NCI-H2107 treated with DMSO at 0.1 percent for 48 hours (cell line): Measurements from ENCODE around the gene ESYT2.

Source experiments
- DNase-seq: peaks from one replicate; lab custom pipeline; 2025; ENCODE audit not compliant: unreplicated experiment; lab: John Stamatoyannopoulos, UW

ESYT2 gene

DNA sequence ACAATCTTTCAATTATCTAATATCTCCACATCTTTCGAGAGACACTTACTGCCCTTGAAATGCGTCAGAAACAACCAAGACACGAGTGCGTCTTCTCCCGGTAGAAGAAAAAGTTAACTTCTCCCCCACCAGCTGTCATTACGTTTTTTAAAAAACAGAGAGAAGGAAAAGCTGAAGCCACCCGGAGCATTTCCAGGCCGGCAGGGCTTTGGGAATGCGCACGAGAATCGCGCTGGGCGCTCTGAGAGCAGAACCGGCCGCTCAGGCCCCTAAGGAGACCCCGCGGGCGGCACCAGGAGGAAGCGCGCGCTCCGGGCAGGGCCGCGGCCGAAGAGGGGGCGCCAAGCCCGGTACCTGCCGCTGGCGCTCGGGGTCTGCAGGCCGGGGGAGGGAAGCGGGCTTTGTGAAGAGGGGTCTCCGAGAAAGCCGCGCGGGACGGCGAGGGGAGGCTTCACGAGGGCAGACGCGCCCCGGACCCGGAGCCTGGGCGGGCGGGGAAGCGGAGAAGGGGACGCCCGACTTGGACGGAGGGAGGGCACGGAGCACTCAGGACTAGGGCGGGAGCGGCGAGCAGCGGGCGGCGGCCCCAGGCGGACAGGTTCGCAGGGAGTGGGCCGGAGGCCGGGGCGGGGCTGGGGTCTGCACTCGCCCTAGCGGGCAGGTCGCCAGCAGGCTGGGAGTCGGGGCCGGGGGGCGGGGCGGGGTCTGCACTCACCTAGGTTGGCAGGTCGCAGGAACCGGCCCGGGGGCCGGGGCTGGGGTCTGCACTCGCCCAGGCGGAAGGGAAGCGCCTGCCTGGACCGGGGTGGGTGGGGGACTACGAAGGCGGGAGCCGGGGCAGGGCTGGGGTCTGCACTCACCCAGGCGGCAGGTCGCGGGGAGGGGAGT is 932 bp downstream of the ESYT2 start:
- no peak for DNase-seq

GRCh38 chr7:158827411-158828132 is 1.7 kb downstream of the ESYT2 start:
- DNase-seq: no peak

DNA sequence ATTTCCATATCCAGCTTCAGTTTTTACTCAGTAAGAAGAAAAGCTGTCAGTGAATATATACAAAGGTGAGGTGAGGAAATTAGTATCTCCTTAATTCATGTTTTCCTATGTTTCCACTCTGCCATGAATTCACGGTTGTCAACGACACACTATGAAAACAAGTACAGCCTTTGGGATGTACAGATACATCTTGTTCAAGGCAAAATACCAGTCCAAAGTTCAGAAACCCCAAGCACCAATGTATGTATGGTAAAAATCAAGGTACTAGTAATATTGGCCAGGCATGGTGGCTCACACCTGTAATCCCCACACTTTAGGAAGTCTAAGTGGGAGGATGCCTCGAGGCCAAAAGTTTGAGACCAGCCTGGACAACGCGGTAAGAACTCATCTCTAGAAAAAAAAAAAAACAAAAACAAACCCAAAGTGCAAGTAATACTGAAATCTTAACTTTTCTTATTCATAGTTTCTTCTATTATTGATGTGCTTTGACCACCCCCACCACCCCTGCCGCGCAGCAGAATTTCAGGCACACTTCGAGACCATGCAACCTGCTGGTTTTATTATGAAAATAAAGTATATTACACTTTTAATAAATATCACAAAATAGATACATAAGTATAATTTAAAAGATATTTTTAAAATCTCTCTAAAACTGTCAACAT is 3.5 kb downstream of the ESYT2 start:
- DNase-seq: no peak

DNA sequence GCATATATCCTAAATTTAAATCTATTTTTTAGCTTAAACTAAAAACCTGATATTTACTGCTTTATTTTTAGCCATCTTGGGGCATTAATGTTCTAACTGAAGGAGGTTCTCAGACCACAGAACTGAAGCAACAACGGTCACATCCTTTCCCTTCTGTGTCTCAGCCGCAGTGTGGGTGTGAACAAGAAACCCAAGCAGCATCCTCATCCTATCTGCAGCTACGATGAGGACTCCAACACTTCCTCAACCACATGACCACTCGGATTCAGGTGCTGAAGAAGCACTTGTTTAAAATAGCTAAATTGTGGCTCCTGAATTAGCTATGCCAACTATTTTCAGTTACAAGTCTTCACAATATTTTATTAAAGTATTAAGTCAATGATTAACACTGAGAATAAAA is 5.3 kb downstream of the ESYT2 start:
- no peak for DNase-seq

DNA sequence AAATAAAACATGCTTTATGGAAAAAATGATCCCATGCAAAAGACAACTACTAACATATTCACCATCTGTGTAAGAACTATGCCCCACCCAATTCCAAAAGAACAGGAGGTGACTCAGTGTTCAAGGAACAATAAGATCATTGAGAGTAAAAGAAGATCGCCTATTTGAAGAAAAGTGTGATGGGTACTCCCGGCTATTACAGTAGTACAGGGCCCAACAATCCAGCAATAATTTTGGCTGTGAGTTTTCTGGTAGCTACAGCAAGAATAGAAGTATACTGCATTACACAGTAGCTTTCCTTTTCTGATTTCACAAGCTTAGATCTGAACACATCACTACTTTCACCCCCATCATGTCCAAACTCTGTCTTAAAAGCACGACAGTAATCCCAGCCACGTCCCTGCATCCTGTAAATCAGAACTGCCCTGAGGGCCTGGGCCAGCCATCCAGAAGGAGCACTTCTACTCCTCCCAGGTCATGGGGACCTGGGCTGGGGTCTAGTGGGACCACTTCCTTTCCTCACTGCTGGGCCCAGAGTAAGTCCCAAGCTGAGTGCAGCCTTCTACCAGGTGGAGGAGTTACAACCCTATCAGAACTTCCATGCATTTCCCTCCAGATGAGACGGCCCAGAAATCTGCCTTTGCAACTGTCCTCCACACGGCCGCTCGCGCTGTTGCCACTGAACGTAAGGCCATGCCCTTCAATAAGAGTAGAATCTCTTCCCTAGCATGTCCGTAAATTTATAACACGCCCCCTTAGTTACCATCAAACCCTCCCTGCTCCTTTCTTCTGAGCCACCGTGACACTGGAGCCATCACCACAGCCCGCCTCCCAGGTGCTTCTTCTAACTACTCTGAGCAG is 7.9 kb downstream of the ESYT2 start:
- DNase-seq: no peak

DNA sequence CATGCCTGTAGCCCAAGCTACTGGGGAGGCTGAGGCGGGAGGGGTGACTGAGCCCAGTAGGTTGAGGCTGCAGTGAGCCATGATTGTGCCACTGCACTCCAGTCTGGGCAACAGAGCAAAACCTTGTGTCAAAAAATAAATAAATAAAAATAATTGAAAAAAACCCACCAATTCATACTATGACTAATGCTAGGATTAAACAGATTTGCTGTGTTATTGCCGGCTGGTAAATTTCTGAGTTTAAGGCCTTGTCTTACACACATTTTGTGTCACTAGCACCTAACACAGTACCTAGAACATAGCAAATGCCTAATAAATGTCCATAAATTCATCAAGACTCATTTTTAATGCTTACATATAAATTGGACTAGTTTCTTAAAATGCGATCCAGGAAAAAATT is 8.7 kb downstream of the ESYT2 start:
- no peak for DNase-seq

DNA sequence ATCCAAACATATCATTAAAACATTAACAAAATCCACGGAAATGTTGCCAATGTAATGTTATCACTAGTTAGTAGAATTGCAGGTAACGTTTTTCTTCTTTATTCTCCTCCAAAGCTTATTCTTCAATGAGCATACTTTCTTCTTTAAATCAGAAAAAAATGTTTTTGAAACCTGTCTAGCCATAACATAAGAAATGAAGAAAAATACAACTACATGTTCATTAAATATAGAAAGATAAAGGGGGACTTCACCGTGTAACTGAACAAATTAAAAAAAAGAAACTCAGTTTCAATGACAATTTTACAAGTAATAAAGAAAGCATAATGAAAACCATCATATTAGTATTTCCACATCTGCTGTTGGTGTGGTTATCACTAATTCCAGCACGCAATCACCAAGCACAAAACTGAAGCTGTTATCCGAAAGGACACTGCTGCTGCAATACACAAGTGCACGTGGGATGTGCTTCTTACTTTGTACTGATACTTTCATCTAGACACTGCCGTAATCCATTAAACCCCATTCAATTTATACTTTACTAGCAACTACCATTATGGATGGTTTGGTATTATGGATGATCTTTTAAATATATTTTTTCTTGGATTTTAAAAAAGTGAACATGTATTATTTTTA is 9.6 kb downstream of the ESYT2 start:
- DNase-seq: no peak

DNA sequence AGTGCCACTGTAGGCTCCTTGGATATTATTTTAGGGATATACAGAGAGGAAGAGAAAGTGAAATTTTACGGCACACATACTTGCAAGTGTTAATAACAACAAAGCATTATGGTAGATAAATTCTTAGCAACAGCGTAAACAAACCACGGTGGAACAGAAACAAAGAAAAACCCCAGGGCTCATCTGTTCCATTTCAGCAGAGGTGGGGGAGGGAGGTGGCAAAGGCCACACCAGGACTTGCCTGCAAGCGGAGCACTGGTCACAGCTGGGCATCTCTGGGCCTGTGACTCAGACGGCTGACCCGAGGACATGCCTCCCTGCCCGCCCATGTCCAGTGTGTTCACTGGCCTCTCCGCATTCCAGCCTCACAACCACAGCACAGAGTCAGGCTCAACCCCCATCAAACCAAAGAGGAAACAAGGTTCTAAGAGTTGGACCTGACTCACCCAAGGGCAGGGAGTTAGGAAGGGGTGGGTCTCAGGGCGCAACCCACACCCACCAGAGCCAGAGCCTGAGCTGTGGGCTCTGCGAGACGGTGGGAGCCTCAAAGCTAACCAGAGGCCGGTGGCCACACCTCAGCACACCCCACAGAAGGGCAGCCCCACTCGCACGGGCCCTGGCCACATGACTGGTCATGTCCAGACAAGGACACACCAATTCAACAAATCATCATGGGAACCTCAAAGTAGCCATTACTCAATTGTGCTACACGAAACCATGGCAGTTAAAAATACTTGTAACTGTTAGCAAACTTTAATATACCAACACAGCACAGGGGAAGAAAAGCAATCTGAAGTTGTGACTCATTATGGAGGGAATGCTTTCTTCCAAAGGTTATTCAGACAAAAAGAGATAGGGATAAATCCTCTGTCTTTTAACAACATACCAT is 10.7 kb downstream of the ESYT2 start:
- peak; percentile 56 for DNase-seq

DNA sequence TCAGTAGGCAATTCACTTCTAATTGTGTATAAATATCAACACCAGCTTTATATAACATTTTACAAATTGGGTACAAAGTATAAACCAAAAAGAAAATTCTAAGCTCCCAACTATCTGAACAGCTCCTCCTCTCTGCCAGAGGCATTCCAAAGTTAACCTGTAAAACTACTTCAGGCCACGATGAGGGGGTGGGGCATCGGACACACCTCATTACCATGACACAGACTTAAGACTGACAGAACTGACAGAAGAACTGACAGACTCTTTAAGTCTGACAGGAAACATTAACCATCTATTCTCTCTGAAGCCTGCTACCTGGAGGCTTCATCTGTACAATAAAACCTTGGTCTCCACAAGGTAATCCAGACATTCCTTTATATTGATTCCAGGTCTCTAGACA is 12.3 kb downstream of the ESYT2 start:
- no peak for DNase-seq

DNA sequence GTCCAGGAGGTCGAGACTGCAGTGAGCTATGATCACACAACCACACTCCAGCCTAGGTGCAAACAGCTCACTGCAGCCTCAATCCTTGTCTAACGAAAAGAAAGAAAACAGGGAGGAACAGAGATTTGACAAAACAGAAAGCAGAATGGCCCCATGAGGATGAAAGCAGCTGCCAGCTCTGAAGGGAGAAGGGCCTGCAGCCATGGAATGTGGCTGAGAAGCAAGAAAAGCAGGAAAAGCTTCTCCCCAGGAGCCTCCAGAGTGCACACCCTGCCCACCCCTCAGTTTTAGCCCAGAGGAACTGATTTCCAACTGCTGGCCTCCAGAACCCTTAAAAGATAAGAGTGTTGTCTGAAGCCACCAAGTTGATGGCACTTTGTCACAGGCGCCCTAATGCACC is 13.0 kb downstream of the ESYT2 start:
- DNase-seq: no peak

GRCh38 chr7:158815800-158816128 is 13.5 kb downstream of the ESYT2 start:
- no peak for DNase-seq

- peak; percentile 72 for DNase-seq
Measured at GRCh38 chr7:158815083-158815799, 14.1 kb downstream of the ESYT2 start.

- peak; percentile 58 for DNase-seq
Measured at GRCh38 chr7:158814637-158815036, 14.7 kb downstream of the ESYT2 start.

DNA sequence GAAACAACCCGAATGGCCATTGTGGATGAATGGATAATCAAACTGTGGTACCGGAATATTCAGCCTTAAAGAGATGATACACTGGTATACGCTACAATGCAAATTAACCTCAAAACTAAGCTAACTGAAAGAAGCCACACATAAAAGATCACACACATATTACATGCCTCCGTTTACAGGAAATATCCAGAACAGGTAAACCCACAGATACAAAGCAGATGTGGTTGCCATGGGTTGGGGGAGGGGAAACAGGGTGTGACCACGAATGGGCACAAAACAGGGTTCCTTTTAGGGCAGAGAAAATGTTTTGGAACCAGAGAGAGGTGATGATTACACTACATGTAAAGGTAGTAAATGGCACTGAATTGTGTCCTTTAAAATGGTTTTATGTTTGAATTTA is 16.6 kb downstream of the ESYT2 start:
- no peak for DNase-seq

DNA sequence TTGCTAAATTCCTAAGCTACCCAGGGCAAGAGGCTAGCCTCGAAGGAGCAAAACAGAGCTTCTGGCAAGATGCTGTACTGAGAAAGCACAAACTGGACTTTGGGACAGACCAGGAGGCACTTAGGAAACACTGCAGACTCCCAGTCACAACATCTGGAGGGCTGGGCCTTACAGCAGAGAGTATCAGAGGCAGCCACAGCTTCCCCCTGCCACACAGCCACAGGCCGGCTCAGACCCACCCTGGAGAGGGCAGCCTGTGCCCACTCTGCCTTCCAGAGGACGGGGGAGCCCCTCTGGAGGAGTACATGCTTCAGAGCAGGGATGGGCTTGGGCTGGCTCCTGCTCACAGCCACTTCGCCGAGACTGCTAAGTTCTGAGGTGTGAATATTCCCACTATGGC is 17.4 kb downstream of the ESYT2 start:
- DNase-seq: no peak

DNA sequence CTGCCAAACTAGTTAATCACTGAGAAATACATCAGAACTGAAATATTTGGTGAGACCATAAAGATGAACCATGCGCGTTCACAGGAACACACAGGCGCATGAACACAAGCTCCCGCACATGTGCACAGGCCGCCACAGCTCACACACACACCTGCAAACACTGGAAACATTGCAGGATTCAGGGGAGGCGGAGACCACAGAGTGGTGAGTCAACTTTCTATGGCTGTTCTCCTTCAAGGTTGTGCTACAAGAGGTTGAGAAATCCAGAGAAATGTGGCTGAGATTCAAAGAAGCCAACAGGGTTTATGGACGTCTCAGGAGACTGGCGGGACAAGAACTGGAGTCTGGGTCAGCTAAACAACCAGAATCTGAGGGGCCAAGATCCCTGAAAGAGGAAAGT is 17.8 kb downstream of the ESYT2 start:
- DNase-seq: no peak

DNA sequence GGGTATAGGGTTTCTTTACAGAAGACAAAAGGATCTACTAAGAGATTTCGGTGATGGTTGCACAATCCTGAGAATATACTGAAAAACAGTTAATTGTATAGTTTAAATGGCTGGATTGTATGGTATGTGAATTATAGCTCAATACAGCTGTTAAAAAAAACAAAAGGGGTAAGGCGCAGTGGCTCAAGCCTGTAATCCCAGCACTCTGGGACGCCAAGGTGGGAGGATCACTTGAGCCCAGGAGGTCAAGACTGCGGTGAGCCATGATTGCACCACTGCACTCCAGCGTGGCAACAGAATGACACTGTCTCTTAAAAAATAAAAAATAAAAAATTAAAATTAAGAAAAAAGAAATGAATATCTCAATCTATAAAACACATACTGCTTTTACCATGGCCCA is 18.5 kb downstream of the ESYT2 start:
- DNase-seq: no peak

- no peak for DNase-seq
Measured at GRCh38 chr7:158809596-158809995, 19.7 kb downstream of the ESYT2 start.

DNA sequence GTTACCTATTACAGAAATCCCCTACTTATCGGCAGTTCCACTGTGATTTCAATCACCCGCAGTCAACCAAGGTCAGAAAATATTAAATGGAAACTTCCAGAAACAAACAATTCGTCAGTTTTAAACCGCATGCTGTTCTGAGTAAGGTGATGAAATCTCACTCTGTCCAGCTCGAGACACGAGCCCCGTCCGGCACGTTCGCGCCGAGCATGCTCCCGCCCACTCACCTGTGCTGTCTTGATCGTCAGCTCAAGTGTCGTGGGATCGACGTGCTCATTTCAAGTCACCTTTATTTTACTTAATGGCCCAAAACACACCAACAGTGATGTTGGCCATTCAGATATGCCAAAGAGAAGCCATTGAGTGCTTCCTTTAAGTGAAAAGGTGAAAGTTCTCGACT is 21.2 kb downstream of the ESYT2 start:
- DNase-seq: no peak
